Measurements from ENCODE around the gene P2RX5. TPM values are rescaled to one million over a fixed set of nuclear protein-coding genes. Genes with fewer than 3 reads are reported as not detected.

P2RX5 gene
- total and polyA plus RNA-seq, 7 experiments from 2014 or later = 10.7 to 94.5 (median 18.2) TPM

- Mint-ChIP-seq H3K9me3 (no peaks in the 10 kb centered on the region), H3K27ac (no peak overlapping the region), H3K4me3 (no peak overlapping the region), H3K4me1 (no peaks in the 10 kb centered on the region), H3K27me3 (no peaks in the 10 kb centered on the region), H3K36me3 (peaks cover 0 to 4% (median 0%) of the 10 kb centered on the region in 5 donors)
- Histone ChIP-seq H3K27ac (ENCODE audit: low read depth, low read length) (no peak overlapping the region), H3K36me3 (ENCODE audit: control insufficient read depth in 2 of 3, insufficient read depth in 3 of 3, low read length in 3 of 3) (no peaks in the 10 kb centered on the region), H3K9me3 (ENCODE audit: control insufficient read depth in 2 of 3, low read length in 3 of 3) (no peaks in the 10 kb centered on the region), H3K27me3 (ENCODE audit: control insufficient read depth in 2 of 2, insufficient read depth in 2 of 2, low read length in 2 of 2) (no peaks in the 10 kb centered on the region), H3K4me1 (ENCODE audit: control insufficient read depth in 2 of 2, insufficient read depth in 2 of 2, low read length in 2 of 2) (no peaks in the 10 kb centered on the region), H3K4me3 (ENCODE audit: low read length) (no peak overlapping the region)
- ATAC-seq (no peak), DNase-seq (no peak)
- ChIA-PET POLR2A (no interaction called here), CTCF (no interaction called here)
- intact Hi-C loops (cut with micrococcal nuclease) = no loop called here
Measured at GRCh38 chr17:3655766-3656165, 40.2 kb downstream of the P2RX5 start.

GRCh38 chr17:3647769-3648555 is 48.0 kb downstream of the P2RX5 start:
- intact Hi-C loops (cut with micrococcal nuclease) = loop anchor here in 1 of 2 donors (1.0 kb wide), 1 partner anchor 46 kb away; no protein-coding TSS in a partner anchor
- no peaks in the 10 kb centered on the region for H3K9me3 ChIP-seq (ENCODE audit: control insufficient read depth in 2 of 3, low read length in 3 of 3)
- no peak overlapping the region for H3K4me3 ChIP-seq (ENCODE audit: low read length)
- Mint-ChIP-seq H3K27ac (no peak overlapping the region), H3K4me1 (peaks cover 0 to 18% (median 0%) of the 10 kb centered on the region in 7 donors), H3K4me3 (no peak overlapping the region), H3K9me3 (no peaks in the 10 kb centered on the region), H3K36me3 (peaks cover 0 to 25% (median 6%) of the 10 kb centered on the region in 5 donors), H3K27me3 (no peaks in the 10 kb centered on the region)
- ATAC-seq (peak; percentile 66), DNase-seq (peak in 5 of 9 donors; percentile 15 to 42 (median 23))
- H3K27me3 ChIP-seq (ENCODE audit: control insufficient read depth in 2 of 2, insufficient read depth in 2 of 2, low read length in 2 of 2) = no peaks in the 10 kb centered on the region
- H3K4me1 ChIP-seq (ENCODE audit: control insufficient read depth in 2 of 2, insufficient read depth in 2 of 2, low read length in 2 of 2) = no peaks in the 10 kb centered on the region
- POLR2A ChIA-PET = interaction anchor here (0.8 to 1.1 kb wide), 2 partner anchors 12 to 19 kb away, joined by 3 read pairs; partner anchors contain the start of genes CTNS and SHPK
- H3K27ac ChIP-seq (ENCODE audit: low read depth, low read length) = no peak overlapping the region
- CTCF ChIA-PET = interaction anchor here (1.1 kb wide), 1 partner anchor 10 kb away, joined by 5 read pairs; no protein-coding TSS in a partner anchor
- H3K36me3 ChIP-seq (ENCODE audit: control insufficient read depth in 2 of 3, insufficient read depth in 3 of 3, low read length in 3 of 3) = no peaks in the 10 kb centered on the region

- no peaks in the 10 kb centered on the region for H3K27me3 ChIP-seq (ENCODE audit: control insufficient read depth in 2 of 2, insufficient read depth in 2 of 2, low read length in 2 of 2)
- intact Hi-C loops (cut with micrococcal nuclease) = no loop called here
- peaks cover 0 to 29% (median 6%) of the 10 kb centered on the region in 5 donors for H3K36me3 Mint-ChIP-seq
- H3K27ac Mint-ChIP-seq = no peak overlapping the region
- no peaks in the 10 kb centered on the region for H3K9me3 ChIP-seq (ENCODE audit: control insufficient read depth in 2 of 3, low read length in 3 of 3)
- no peak overlapping the region for H3K4me3 ChIP-seq (ENCODE audit: low read length)
- CTCF ChIA-PET = interaction anchor here (1.1 kb wide), 1 partner anchor 9 kb away, joined by 5 read pairs; no protein-coding TSS in a partner anchor
- no peaks in the 10 kb centered on the region for H3K36me3 ChIP-seq (ENCODE audit: control insufficient read depth in 2 of 3, insufficient read depth in 3 of 3, low read length in 3 of 3)
- no peak overlapping the region for H3K4me3 Mint-ChIP-seq
- POLR2A ChIA-PET = no interaction called here
- no peak for DNase-seq
- H3K9me3 Mint-ChIP-seq = no peaks in the 10 kb centered on the region
- no peaks in the 10 kb centered on the region for H3K27me3 Mint-ChIP-seq
- H3K4me1 ChIP-seq (ENCODE audit: control insufficient read depth in 2 of 2, insufficient read depth in 2 of 2, low read length in 2 of 2) = no peaks in the 10 kb centered on the region
- H3K4me1 Mint-ChIP-seq = peaks cover 0 to 18% (median 0%) of the 10 kb centered on the region in 7 donors
- no peak overlapping the region for H3K27ac ChIP-seq (ENCODE audit: low read depth, low read length)
- no peak for ATAC-seq
Measured at GRCh38 chr17:3647251-3647650, 48.7 kb downstream of the P2RX5 start.

- no peaks in the 10 kb centered on the region for H3K4me1 ChIP-seq (ENCODE audit: control insufficient read depth in 2 of 2, insufficient read depth in 2 of 2, low read length in 2 of 2)
- ATAC-seq (no peak), DNase-seq (no peak)
- H3K4me3 Mint-ChIP-seq = no peak overlapping the region
- no peak overlapping the region for H3K27ac ChIP-seq (ENCODE audit: low read depth, low read length)
- H3K27me3 ChIP-seq (ENCODE audit: control insufficient read depth in 2 of 2, insufficient read depth in 2 of 2, low read length in 2 of 2) = no peaks in the 10 kb centered on the region
- intact Hi-C loops (cut with micrococcal nuclease) = no loop called here
- H3K36me3 ChIP-seq (ENCODE audit: control insufficient read depth in 2 of 3, insufficient read depth in 3 of 3, low read length in 3 of 3) = no peaks in the 10 kb centered on the region
- H3K4me3 ChIP-seq (ENCODE audit: low read length) = no peak overlapping the region
- POLR2A ChIA-PET = no interaction called here
- no peaks in the 10 kb centered on the region for H3K9me3 ChIP-seq (ENCODE audit: control insufficient read depth in 2 of 3, low read length in 3 of 3)
- H3K9me3 Mint-ChIP-seq = no peaks in the 10 kb centered on the region
- CTCF ChIA-PET = no interaction called here
- H3K27me3 Mint-ChIP-seq = no peaks in the 10 kb centered on the region
- peak overlapping the region in 1 of 9 donors; percentile 33 for H3K27ac Mint-ChIP-seq
- H3K4me1 Mint-ChIP-seq = peaks cover 0 to 25% (median 0%) of the 10 kb centered on the region in 7 donors
- H3K36me3 Mint-ChIP-seq = peaks cover 0 to 30% (median 6%) of the 10 kb centered on the region in 5 donors
Measured at GRCh38 chr17:3645310-3645709, 50.6 kb downstream of the P2RX5 start.

DNA sequence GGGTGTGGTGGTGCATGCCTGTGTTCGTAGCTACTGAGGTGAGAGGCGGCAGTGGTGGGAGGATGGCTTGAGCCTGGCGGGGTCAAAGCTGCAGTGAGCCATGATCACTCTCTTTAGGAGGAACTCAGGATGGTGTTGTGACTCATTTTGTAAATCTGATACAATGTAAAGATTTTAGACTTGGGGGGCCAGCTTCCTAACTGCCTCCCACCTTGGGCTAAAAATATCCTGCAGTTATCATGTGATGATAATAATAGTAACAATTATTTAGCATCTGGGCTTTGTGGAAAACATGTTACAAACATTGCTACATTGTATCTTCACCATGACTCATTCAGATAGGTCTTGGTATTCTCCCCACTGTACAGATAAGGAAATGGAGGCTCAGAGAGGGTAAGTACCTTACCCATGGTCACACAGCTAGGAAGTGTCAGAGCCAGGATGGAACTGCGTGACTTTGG is 52.0 kb downstream of the P2RX5 start:
- Mint-ChIP-seq H3K9me3 (no peaks in the 10 kb centered on the region), H3K36me3 (peaks cover 0 to 23% (median 10%) of the 10 kb centered on the region in 5 donors), H3K27me3 (no peaks in the 10 kb centered on the region), H3K27ac (no peak overlapping the region), H3K4me1 (peaks cover 0 to 33% (median 0%) of the 10 kb centered on the region in 7 donors), H3K4me3 (no peak overlapping the region)
- ChIA-PET CTCF (no interaction called here), POLR2A (no interaction called here)
- DNase-seq (no peak), ATAC-seq (no peak)
- Histone ChIP-seq H3K36me3 (ENCODE audit: control insufficient read depth in 2 of 3, insufficient read depth in 3 of 3, low read length in 3 of 3) (no peaks in the 10 kb centered on the region), H3K27ac (ENCODE audit: low read depth, low read length) (no peak overlapping the region), H3K4me3 (ENCODE audit: low read length) (no peak overlapping the region), H3K9me3 (ENCODE audit: control insufficient read depth in 2 of 3, low read length in 3 of 3) (no peaks in the 10 kb centered on the region), H3K27me3 (ENCODE audit: control insufficient read depth in 2 of 2, insufficient read depth in 2 of 2, low read length in 2 of 2) (no peaks in the 10 kb centered on the region), H3K4me1 (ENCODE audit: control insufficient read depth in 2 of 2, insufficient read depth in 2 of 2, low read length in 2 of 2) (no peaks in the 10 kb centered on the region)
- intact Hi-C loops (cut with micrococcal nuclease) = no loop called here

DNA sequence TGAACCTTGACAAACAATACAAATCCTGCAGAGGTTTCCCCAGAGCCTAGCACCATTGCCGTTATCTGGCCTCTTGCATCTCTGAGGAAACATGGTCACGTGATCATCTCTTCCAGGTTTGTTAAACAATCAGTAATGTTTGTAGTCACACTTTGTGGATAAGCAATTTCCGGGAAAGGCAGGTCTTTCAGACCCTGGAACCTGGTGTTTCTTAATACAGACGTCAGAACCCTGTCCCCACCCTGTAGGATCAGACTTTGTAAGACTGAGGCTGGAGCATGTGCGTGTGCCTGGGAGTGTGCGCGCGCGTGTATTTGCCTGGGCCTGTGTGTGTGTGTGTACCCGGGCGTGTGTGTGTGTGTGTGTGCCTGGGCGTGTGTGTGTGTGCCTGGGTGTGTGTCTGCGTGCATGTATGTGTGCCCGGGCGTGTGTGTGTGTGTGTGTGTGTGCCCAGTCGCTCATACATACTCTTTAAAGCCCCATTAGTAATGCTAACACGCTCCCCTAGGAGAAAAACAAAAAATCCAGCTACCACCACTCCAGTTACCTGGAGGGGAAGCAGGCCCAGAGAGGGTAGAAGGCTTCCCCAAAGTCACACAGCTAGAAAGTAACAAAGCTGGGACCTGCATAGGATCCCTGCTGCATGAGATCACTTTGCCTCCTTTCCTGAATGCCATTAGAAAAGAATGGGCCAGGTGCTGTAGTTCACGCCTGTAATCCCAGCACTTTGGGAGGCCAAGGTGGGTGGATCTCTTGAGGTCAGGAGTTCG is 54.1 kb downstream of the P2RX5 start:
- no peaks in the 10 kb centered on the region for H3K27me3 ChIP-seq (ENCODE audit: control insufficient read depth in 2 of 2, insufficient read depth in 2 of 2, low read length in 2 of 2)
- ATAC-seq = no peak
- no peak for DNase-seq
- Mint-ChIP-seq H3K36me3 (peaks cover 0 to 15% (median 10%) of the 10 kb centered on the region in 5 donors), H3K27ac (peak overlapping the region in 1 of 9 donors; percentile 33), H3K4me3 (no peak overlapping the region), H3K4me1 (peaks cover 9 to 42% (median 11%) of the 10 kb centered on the region in 7 donors), H3K9me3 (no peaks in the 10 kb centered on the region), H3K27me3 (no peaks in the 10 kb centered on the region)
- no peak overlapping the region for H3K4me3 ChIP-seq (ENCODE audit: low read length)
- ChIA-PET POLR2A (no interaction called here), CTCF (no interaction called here)
- no peaks in the 10 kb centered on the region for H3K4me1 ChIP-seq (ENCODE audit: control insufficient read depth in 2 of 2, insufficient read depth in 2 of 2, low read length in 2 of 2)
- intact Hi-C loops (cut with micrococcal nuclease) = no loop called here
- H3K27ac ChIP-seq (ENCODE audit: low read depth, low read length) = no peak overlapping the region
- H3K36me3 ChIP-seq (ENCODE audit: control insufficient read depth in 2 of 3, insufficient read depth in 3 of 3, low read length in 3 of 3) = no peaks in the 10 kb centered on the region
- H3K9me3 ChIP-seq (ENCODE audit: control insufficient read depth in 2 of 3, low read length in 3 of 3) = no peaks in the 10 kb centered on the region
